H9 (cell line): ENCODE data around the gene OPTN. TPM values are rescaled to one million over a fixed set of nuclear protein-coding genes. Genes with fewer than 3 reads are reported as not detected.
A peak's percentile ranks its signal among the peaks of the same experiment; 100 is the strongest.

Experiments used
- DNase-seq: peaks from one replicate; pipeline ENCODE4 v3.0.0-alpha.2; 2017
- H2AFZ ChIP-seq: one replicate; pipeline ENCODE4 v1.6.1; 2013; ENCODE audit warnings: mild to moderate bottlenecking, low read length, control low read depth, moderate library complexity
- H2AK5ac ChIP-seq: 2 replicates; pipeline ENCODE4 v1.6.1; 2013; ENCODE audit warnings: low read length, control low read depth, mixed read lengths; ENCODE audit not compliant: insufficient read length
- H2BK120ac ChIP-seq: one replicate; pipeline ENCODE4 v1.6.1; 2013; ENCODE audit warnings: low read depth, mild to moderate bottlenecking, low read length, control low read depth, inconsistent platforms; ENCODE audit not compliant: poor library complexity, severe bottlenecking
- H2BK12ac ChIP-seq: 2 replicates; pipeline ENCODE4 v1.6.1; 2013; ENCODE audit warnings: low read length, control low read depth, mixed read lengths, low read depth; ENCODE audit not compliant: insufficient read length
- H2BK15ac ChIP-seq: 2 replicates; pipeline ENCODE4 v1.6.1; 2013; ENCODE audit warnings: low read depth, low read length, control low read depth
- H2BK20ac ChIP-seq: one replicate; pipeline ENCODE4 v1.6.1; 2013; ENCODE audit warnings: low read depth, mild to moderate bottlenecking, low read length, control low read depth, inconsistent platforms; ENCODE audit not compliant: poor library complexity, severe bottlenecking
- H2BK5ac ChIP-seq: 2 replicates; pipeline ENCODE4 v1.6.1; 2013; ENCODE audit warnings: low read length, control low read depth, mixed read lengths; ENCODE audit not compliant: insufficient read length
- H3K14ac ChIP-seq: 2 replicates; pipeline ENCODE4 v1.6.1; 2013; ENCODE audit warnings: low read length, control low read depth; ENCODE audit not compliant: insufficient read depth
- H3K18ac ChIP-seq: 2 replicates; pipeline ENCODE4 v1.6.1; 2013; ENCODE audit warnings: low read depth, mild to moderate bottlenecking, mixed read lengths, low read length, control low read depth; ENCODE audit not compliant: insufficient read length
- H3K23ac ChIP-seq: 2 replicates; pipeline ENCODE4 v1.6.1; 2013; ENCODE audit warnings: low read length, control low read depth, mixed read lengths, low read depth; ENCODE audit not compliant: insufficient read length
- H3K23me2 ChIP-seq: 2 replicates; pipeline ENCODE4 v1.6.1; 2013; ENCODE audit warnings: low read depth, mild to moderate bottlenecking, mixed read lengths, low read length, control low read depth; ENCODE audit not compliant: insufficient read length, poor library complexity, severe bottlenecking
- H3K27ac ChIP-seq: 2 replicates; pipeline ENCODE4 v1.5.1; 2013; ENCODE audit warnings: low read length, control low read depth, mixed read lengths, low read depth; ENCODE audit not compliant: insufficient read length
- H3K27me3 ChIP-seq: 2 replicates; pipeline ENCODE4 v1.6.1; 2013; ENCODE audit warnings: low read length, control low read depth, inconsistent platforms; ENCODE audit not compliant: insufficient read depth
- H3K4ac ChIP-seq: 2 replicates; pipeline ENCODE4 v1.6.1; 2013; ENCODE audit warnings: low read depth, mild to moderate bottlenecking, control low read depth, inconsistent platforms, low read length, moderate library complexity
- H3K4me1 ChIP-seq: 2 replicates; pipeline ENCODE4 v1.6.1; 2013; ENCODE audit warnings: low read length, control low read depth, inconsistent platforms; ENCODE audit not compliant: insufficient read depth
- H3K4me2 ChIP-seq: 2 replicates; pipeline ENCODE4 v1.6.1; 2013; ENCODE audit warnings: low read length, control low read depth, mixed read lengths; ENCODE audit not compliant: insufficient read length, insufficient read depth
- H3K56ac ChIP-seq: 2 replicates; pipeline ENCODE4 v1.6.1; 2013; ENCODE audit warnings: low read depth, mild to moderate bottlenecking, mixed read lengths, low read length, control low read depth; ENCODE audit not compliant: insufficient read length
- H3K79me1 ChIP-seq: 2 replicates; pipeline ENCODE4 v1.6.1; 2013; ENCODE audit warnings: low read depth, mild to moderate bottlenecking, moderate library complexity, low read length, control low read depth, inconsistent platforms; ENCODE audit not compliant: insufficient read depth, poor library complexity, severe bottlenecking
- H3K79me2 ChIP-seq: 2 replicates; pipeline ENCODE4 v1.6.1; 2013; ENCODE audit warnings: low read length, control low read depth, inconsistent platforms; ENCODE audit not compliant: insufficient read depth
- H3K9ac ChIP-seq: 2 replicates; pipeline ENCODE4 v1.6.1; 2013; ENCODE audit warnings: low read length, control low read depth, mixed read lengths; ENCODE audit not compliant: insufficient read length; ENCODE audit errors: extremely low read depth
- H3K9me3 ChIP-seq: one replicate; pipeline ENCODE4 v1.6.1; 2013; ENCODE audit warnings: low read depth, low read length, inconsistent platforms; ENCODE audit not compliant: control insufficient read depth
- H3T11ph ChIP-seq: one replicate; pipeline ENCODE4 v1.6.1; 2013; ENCODE audit warnings: mild to moderate bottlenecking, low read length, control low read depth, inconsistent platforms
- H4K20me1 ChIP-seq: one replicate; pipeline ENCODE4 v1.6.1; 2013; ENCODE audit not compliant: control insufficient read depth, insufficient read length, insufficient read depth
- H4K5ac ChIP-seq: 2 replicates; pipeline ENCODE4 v1.6.1; 2013; ENCODE audit warnings: low read depth, mild to moderate bottlenecking, mixed read lengths, low read length, control low read depth; ENCODE audit not compliant: insufficient read length
- H4K8ac ChIP-seq: replicated peaks from 2 replicates; pipeline ENCODE4 v1.6.1; 2013; ENCODE audit warnings: low read length, control low read depth, mixed read lengths, low read depth; ENCODE audit not compliant: insufficient read length
- H4K91ac ChIP-seq: 2 replicates; pipeline ENCODE4 v1.6.1; 2013; ENCODE audit warnings: low read depth, mild to moderate bottlenecking, moderate library complexity, mixed read lengths, low read length, control low read depth; ENCODE audit not compliant: insufficient read length
- H3K27ac Mint-ChIP-seq, 3 experiments: 2 replicates in 2 of 3; 3 replicates in 1 of 3; pipeline ENCODE4 v1.8.0; 2020 to 2021; ENCODE audit warnings: mixed read lengths in 3 of 3, mild to moderate bottlenecking in 1 of 3, moderate library complexity in 1 of 3
- H3K27me3 Mint-ChIP-seq: 2 replicates; pipeline ENCODE4 v1.8.0; 2021; ENCODE audit warnings: low read depth, mild to moderate bottlenecking, moderate library complexity, mixed read lengths
- H3K36me3 Mint-ChIP-seq, 3 experiments: 2 replicates in 2 of 3; 3 replicates in 1 of 3; pipeline ENCODE4 v1.8.0; 2020 to 2021; ENCODE audit warnings: low read depth in 3 of 3, mixed read lengths in 3 of 3; ENCODE audit not compliant: insufficient read depth in 1 of 3
- H3K4me1 Mint-ChIP-seq, 2 experiments: 2 replicates each; pipeline ENCODE4 v1.8.0; 2020; ENCODE audit warnings: mixed read lengths in 2 of 2
- H3K4me3 Mint-ChIP-seq, 2 experiments: 2 replicates in 1 of 2; 3 replicates in 1 of 2; pipeline ENCODE4 v1.8.0; 2020 to 2021; ENCODE audit warnings: mild to moderate bottlenecking in 2 of 2, mixed read lengths in 2 of 2, moderate library complexity in 1 of 2
- H3K9me3 Mint-ChIP-seq, 2 experiments: 2 replicates in 1 of 2; 3 replicates in 1 of 2; pipeline ENCODE4 v1.8.0; 2020; ENCODE audit warnings: mild to moderate bottlenecking in 2 of 2, mixed read lengths in 2 of 2, moderate library complexity in 1 of 2
- CTCF ChIP-seq: fragments of 200-600 bp; sonication (generic); conservative IDR thresholded peaks from 3 replicates; pipeline ENCODE4 v1.8.0; 2021; ENCODE audit warnings: antibody characterized with exemption, mild to moderate bottlenecking
- WGBS: extraction: QIAGEN DNeasy Blood & Tissue Kit; methylation state at CpG from one replicate; pipeline ENCODE4 v1.1.7; 2013; ENCODE audit warnings: missing lambda C conversion rate, low lambda C conversion rate, mixed read lengths; ENCODE audit not compliant: insufficient read length; ENCODE audit errors: extremely low coverage; 5-methylcytosine and 5-hydroxymethylcytosine counted together
- total RNA-seq: library from RNA; stranded (reverse); gene quantifications from 2 replicates; pipeline ENCODE4 v1.2.1, GENCODE V29; 2021

The OPTN gene
- total RNA-seq, 1 experiment from 2014 or later, result 16.1 TPM

- no peaks in the 10 kb centered on the region for H3K4me1 ChIP-seq
- H3K79me2 ChIP-seq, result no peaks in the 10 kb centered on the region
- H3K23ac ChIP-seq, result no peak overlapping the region
- H3T11ph ChIP-seq, result no peak overlapping the region
- H4K91ac ChIP-seq, result no peak overlapping the region
- Mint-ChIP-seq H3K36me3 (peaks cover 15 to 29% (median 17%) of the 10 kb centered on the region in 3 experiments), H3K4me1 (peaks cover 0 to 9% of the 10 kb centered on the region in 2 experiments; a peak in 3 of 4 replicates), H3K4me3 (no peak overlapping the region), H3K27ac (peak overlapping the region in 1 of 3 experiments; percentile 19; a peak in 2 of 7 replicates), H3K9me3 (peaks cover 40 to 44% of the 10 kb centered on the region in 2 experiments), H3K27me3 (peaks cover 1% of the 10 kb centered on the region; the same call in 1 of the 2 replicates)
- no peak overlapping the region for H3K27ac ChIP-seq
- H3K23me2 ChIP-seq, result no peaks in the 10 kb centered on the region
- no CpG with 5 or more reads among the region's 2 CpGs for WGBS
- H3K56ac ChIP-seq, result no peak overlapping the region
- peak overlapping the region; percentile 16 for H3K4me2 ChIP-seq
- no peaks in the 10 kb centered on the region for H3K27me3 ChIP-seq
- H3K79me1 ChIP-seq, result no peaks in the 10 kb centered on the region
- no peak overlapping the region for H3K14ac ChIP-seq
- TF ChIP-seq CTCF, result no peak
- H3K9ac ChIP-seq, result no peak overlapping the region
- no peak for DNase-seq
- H2AK5ac ChIP-seq, result no peak overlapping the region
- no peak overlapping the region for H2BK120ac ChIP-seq
- no peak overlapping the region for H2BK5ac ChIP-seq
- no peak overlapping the region for H3K18ac ChIP-seq
- no peak overlapping the region for H2AFZ ChIP-seq
- H3K4ac ChIP-seq, result no peak overlapping the region
- no peaks in the 10 kb centered on the region for H4K20me1 ChIP-seq
- H2BK15ac ChIP-seq, result no peak overlapping the region
- peaks cover 15% of the 10 kb centered on the region for H3K9me3 ChIP-seq
- H4K8ac ChIP-seq, result no peak overlapping the region
- no peak overlapping the region for H2BK12ac ChIP-seq
- no peak overlapping the region for H4K5ac ChIP-seq
- H2BK20ac ChIP-seq, result no peak overlapping the region
These were observed 20.2 kb upstream of the OPTN start for GRCh38 chr10:13079776-13080050.
